AG10803 (cell line): ENCODE data around the gene DGKQ.

Experiments
- DNase-seq: peaks from one replicate; pipeline ENCODE4 v3.0.0; 2010; ENCODE audit warnings: low read depth
- H3K4me3 ChIP-seq: 2 replicates; pipeline ENCODE4 v1.5.1; 2011; ENCODE audit warnings: mild to moderate bottlenecking, low read length, control low read depth
- TF ChIP-seq, protein P1 (sequence below): conservative IDR thresholded peaks from 2 replicates; pipeline ENCODE4 v1.5.1; 2011; ENCODE audit warnings: mild to moderate bottlenecking, low read length, control low read depth, inconsistent platforms

Gene DGKQ

DNA sequence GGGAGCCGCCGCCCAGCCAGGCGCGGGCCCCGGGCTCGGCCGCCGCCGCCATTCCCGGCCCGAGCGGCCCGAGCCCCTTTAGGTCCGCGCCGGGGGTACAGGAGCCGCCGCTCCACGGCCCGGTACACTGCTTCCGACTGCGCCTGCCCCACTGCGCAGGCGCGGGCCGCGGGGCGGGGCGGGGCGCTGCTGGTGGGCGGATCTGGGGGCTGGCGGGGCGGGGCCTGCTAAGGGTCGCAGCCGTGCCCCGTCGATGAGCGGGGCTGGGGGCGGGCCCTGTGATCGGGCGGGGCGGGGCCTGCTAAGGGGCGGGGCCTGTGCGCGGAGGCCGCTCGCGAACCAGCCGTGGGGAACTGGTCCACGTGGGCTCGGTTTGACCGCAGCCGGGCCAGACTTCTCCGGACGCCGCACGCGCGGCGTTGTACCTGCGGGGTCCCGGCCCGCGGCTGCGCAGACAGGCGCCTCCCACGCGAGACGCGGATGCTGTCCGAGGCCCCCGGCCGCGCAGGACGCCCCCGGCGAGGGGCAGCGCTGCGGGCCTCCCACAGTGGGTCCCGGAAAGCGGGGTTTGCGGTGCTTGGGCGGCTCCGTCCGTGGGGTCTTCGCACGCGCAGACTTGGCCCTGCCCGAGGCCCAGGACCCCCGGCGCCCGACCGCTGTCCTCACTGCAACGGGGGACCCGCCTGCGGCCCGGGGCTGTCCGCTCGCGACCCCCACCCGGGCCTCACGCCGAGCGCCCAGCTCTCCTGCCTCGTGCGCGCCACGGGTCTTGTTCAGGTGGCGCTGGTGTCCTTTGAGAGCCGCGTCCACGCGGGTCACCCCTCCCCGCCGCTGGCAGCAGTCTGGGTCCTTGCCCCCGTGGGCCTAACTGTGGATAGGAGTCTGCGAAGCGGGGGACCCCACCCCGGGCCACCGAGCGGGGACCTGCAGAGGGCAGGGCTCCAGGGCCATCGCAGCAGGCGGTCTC, at the start of gene DGKQ:
DGKQ (minus strand) TSS at position 139 of the 967 bp plus-strand sequence; CDS start at position 52, 87 bp downstream.
- DNase-seq = peak; percentile 82
- H3K4me3 ChIP-seq = peak within 1 kb of the TSS; percentile 71

GRCh38 chr4:1022739-1023066, 49.3 kb upstream of the DGKQ start:
- no peak for DNase-seq
- TF ChIP-seq, protein P1, sequence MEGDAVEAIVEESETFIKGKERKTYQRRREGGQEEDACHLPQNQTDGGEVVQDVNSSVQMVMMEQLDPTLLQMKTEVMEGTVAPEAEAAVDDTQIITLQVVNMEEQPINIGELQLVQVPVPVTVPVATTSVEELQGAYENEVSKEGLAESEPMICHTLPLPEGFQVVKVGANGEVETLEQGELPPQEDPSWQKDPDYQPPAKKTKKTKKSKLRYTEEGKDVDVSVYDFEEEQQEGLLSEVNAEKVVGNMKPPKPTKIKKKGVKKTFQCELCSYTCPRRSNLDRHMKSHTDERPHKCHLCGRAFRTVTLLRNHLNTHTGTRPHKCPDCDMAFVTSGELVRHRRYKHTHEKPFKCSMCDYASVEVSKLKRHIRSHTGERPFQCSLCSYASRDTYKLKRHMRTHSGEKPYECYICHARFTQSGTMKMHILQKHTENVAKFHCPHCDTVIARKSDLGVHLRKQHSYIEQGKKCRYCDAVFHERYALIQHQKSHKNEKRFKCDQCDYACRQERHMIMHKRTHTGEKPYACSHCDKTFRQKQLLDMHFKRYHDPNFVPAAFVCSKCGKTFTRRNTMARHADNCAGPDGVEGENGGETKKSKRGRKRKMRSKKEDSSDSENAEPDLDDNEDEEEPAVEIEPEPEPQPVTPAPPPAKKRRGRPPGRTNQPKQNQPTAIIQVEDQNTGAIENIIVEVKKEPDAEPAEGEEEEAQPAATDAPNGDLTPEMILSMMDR = no peak
- H3K4me3 ChIP-seq = no peak overlapping the region

More for the DNA sequence above, at the start of gene DGKQ:
- TF ChIP-seq, protein P1 = no peak

DNA sequence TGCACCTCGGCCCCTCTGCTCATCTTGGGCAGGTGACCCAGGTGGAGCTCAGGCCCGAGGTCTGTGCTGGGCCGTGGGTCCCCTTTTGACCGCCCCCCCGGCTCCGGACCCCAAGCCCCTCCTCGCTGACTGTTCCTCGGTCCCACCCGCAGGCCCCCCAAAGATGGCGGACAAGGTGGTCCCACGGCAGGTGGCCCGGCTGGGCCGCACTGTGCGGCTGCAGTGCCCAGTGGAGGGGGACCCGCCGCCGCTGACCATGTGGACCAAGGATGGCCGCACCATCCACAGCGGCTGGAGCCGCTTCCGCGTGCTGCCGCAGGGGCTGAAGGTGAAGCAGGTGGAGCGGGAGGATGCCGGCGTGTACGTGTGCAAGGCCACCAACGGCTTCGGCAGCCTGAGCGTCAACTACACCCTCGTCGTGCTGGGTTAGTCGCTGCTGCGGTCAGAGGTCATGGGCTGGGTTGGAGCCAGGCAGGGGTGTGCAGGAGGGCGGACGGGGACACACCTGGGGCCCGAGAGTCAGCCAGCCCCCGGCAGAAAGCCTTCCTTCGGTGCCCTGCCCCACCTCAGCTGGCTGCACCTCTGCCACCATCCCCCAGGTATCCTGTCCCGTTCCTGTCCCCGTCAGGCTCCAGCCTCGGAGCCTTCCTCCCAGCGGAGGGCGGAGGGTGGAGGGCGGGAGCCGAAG, 48.8 kb upstream of the DGKQ start:
- no peak overlapping the region for H3K4me3 ChIP-seq
- no peak for DNase-seq
- TF ChIP-seq, protein P1 = no peak

DNA sequence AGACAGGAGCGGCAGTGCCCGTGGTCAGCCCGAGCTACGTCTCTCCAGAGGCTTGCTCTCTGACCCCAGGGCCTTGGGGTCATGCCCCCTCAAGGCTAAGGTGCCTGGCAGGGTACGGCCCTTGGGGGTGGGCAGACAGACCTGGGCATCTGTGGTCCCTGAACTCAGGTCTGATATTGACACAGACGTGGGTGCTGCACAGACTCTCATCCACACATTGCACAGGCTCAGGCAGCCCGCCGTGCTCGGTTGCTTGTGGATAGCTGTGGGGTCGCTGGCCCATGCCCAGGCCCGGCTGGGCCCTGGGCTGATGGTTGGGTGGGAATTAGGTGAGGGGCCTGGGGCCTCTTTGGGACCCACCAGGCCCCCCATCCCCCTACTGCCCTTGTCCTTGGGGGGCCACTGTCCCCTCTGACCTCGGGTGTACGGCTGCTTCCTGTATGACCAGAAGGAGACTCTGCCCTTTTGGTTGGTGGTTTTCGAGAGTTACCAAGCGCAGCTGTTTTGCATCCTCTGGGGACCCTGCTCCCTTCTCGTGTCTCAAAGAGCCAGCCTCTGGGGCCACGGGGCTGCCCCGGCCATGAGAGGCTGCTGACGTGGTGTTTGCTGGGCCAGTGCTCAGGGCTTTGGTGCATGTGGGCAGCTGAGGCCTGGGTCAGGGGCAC, 48.1 kb upstream of the DGKQ start:
- DNase-seq = no peak
- TF ChIP-seq, protein P1 = no peak
- H3K4me3 ChIP-seq = no peak overlapping the region

GRCh38 chr4:1019729-1020470, 46.5 kb upstream of the DGKQ start:
- TF ChIP-seq, protein P1 = no peak
- DNase-seq = no peak
- H3K4me3 ChIP-seq = no peak overlapping the region

- TF ChIP-seq, protein P1 = no peak
- no peak overlapping the region for H3K4me3 ChIP-seq
- no peak for DNase-seq
Observed at GRCh38 chr4:1019320-1019719, 46.0 kb upstream of the DGKQ start.
